MM.1S (cell line): ENCODE results near the gene SRCIN1.

ENCODE experiments used
- CTCF ChIP-seq: fragments of 300-600 bp; sonication (generic); IDR thresholded peaks from 2 replicates; pipeline ENCODE4 v1.5.1; 2016; ENCODE audit warnings: antibody characterized with exemption, low read length, mixed read lengths
- EZH2 ChIP-seq: fragments of 300-600 bp; sonication (generic); optimal IDR thresholded peaks from 2 replicates; pipeline ENCODE3; 2017; ENCODE audit warnings: low read depth, mild to moderate bottlenecking, antibody characterized with exemption, low read length, mixed read lengths
- EZH2phosphoT487 ChIP-seq: fragments of 300-600 bp; sonication (generic); IDR thresholded peaks from 2 replicates; pipeline ENCODE4 v1.6.1; 2018; ENCODE audit warnings: antibody characterized with exemption, low read length

GRCh38 chr17:38609280-38610031 is 3.7 kb upstream of the SRCIN1 start:
- no peak for TF ChIP-seq CTCF
- no peak for TF ChIP-seq EZH2
- no peak for TF ChIP-seq EZH2phosphoT487
